GM06990 (cell line): ENCODE measurements around the gene CRYGB.

ENCODE experiments used
- DNase-seq: peaks from one replicate; pipeline ENCODE4 v3.0.0-alpha.2; 2011; ENCODE audit not compliant: insufficient read length; ENCODE audit errors: extremely low read depth
- H3K27me3 ChIP-seq: replicated peaks from 2 replicates; pipeline ENCODE4 v1.6.0; 2011; ENCODE audit warnings: low read length; ENCODE audit not compliant: control insufficient read depth, insufficient read depth
- H3K36me3 ChIP-seq: 2 replicates; pipeline ENCODE4 v1.5.1; 2011; ENCODE audit warnings: low read length; ENCODE audit not compliant: control insufficient read depth, insufficient read depth
- H3K4me3 ChIP-seq: replicated peaks from 2 replicates; pipeline ENCODE4 v1.5.1; 2011; ENCODE audit warnings: low read depth, mild to moderate bottlenecking, control low read depth, low read length
- CTCF ChIP-seq: IDR thresholded peaks from 2 replicates; pipeline ENCODE4 v1.5.1; 2011; ENCODE audit warnings: low read length, control low read depth, mild to moderate bottlenecking, inconsistent platforms; ENCODE audit not compliant: insufficient read depth, poor library complexity, severe bottlenecking

Gene CRYGB

DNA sequence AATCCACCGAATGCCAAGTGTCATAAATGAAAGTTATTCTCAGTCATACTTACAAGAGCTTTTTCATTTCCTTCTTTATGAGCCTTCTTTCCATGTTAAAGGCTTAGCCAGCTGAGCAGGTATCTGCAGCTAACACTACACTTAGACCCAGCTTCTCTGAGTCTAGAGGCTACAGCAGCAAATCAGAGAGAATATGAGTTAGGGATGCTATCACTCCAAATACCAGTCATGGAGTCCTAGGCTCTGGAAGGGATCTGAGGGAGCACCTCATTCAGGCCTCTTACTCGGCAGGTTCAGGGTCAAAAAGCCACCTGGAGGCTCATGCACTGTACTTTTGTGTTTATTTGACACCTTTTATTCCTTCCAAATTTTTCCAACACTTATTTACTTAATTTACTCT lies 40.9 kb upstream of the CRYGB start:
- no peaks in the 10 kb centered on the region; the same call in 1 of the 2 replicates for H3K27me3 ChIP-seq
- no peaks in the 10 kb centered on the region for H3K36me3 ChIP-seq
- no peak for TF ChIP-seq CTCF
- DNase-seq: no peak
- H3K4me3 ChIP-seq: no peak overlapping the region

GRCh38 chr2:208186465-208186864 lies 40.5 kb upstream of the CRYGB start:
- no peak for DNase-seq
- TF ChIP-seq CTCF: no peak
- Histone ChIP-seq H3K36me3 (no peaks in the 10 kb centered on the region), H3K27me3 (no peaks in the 10 kb centered on the region; the same call in 1 of the 2 replicates), H3K4me3 (no peak overlapping the region)

DNA sequence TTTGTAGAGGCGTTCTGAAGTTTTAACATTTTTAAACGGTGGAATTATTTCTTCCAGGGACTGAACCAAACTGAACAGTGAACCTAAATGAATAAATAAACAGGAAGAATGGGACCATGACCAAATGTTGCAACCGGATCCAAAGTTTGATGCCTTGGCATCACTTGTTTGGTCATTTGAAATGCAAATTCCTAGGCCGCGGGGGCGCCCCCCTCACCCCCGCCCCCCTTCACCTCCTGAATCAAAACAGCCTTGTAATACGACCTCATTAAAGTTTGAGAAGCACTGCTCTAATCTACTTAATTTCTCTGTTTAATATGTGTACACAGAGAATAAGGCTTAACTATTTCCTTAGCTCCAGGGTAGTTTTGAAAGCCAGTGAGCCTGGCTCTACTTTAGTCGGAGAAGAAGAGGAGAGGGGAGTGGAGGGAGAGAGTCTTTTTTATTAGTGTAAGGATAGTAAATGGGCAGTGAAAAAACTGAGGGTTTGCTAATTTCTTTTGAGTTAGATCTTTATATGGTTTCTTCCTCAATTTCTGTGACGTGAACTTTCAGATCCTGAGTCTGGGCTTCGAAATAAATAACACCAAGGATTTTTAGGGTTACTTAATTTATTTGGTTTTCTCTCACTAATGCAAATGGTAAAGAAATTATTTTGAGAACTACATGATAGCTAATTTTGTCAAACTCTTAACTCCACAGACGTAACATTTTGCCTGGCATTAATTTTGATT lies 38.2 kb upstream of the CRYGB start:
- H3K27me3 ChIP-seq: no peaks in the 10 kb centered on the region; the same call in 1 of the 2 replicates
- no peak for DNase-seq
- no peak overlapping the region for H3K4me3 ChIP-seq
- TF ChIP-seq CTCF: no peak
- H3K36me3 ChIP-seq: no peaks in the 10 kb centered on the region

- TF ChIP-seq CTCF: no peak
- H3K27me3 ChIP-seq: no peaks in the 10 kb centered on the region; the same call in 1 of the 2 replicates
- H3K4me3 ChIP-seq: no peak overlapping the region
- DNase-seq: no peak
- no peaks in the 10 kb centered on the region for H3K36me3 ChIP-seq
These were observed 37.6 kb upstream of the CRYGB start for GRCh38 chr2:208183526-208183925.

GRCh38 chr2:208182835-208183234 lies 36.9 kb upstream of the CRYGB start:
- no peaks in the 10 kb centered on the region for H3K36me3 ChIP-seq
- H3K27me3 ChIP-seq: no peaks in the 10 kb centered on the region; the same call in 1 of the 2 replicates
- DNase-seq: no peak
- no peak for TF ChIP-seq CTCF
- no peak overlapping the region for H3K4me3 ChIP-seq
